HEK293 (cell line): ENCODE data around the gene GPR155.

Source experiments
- YY1 ChIP-seq: fragments of 450-650 bp; formaldehyde crosslinking; IDR thresholded peaks from 2 replicates; pipeline ENCODE4 v1.5.1; 2018; ENCODE audit warnings: missing biosample characterization, missing genetic modification characterization
- ZFP41 ChIP-seq: fragments of 450-650 bp; formaldehyde crosslinking; IDR thresholded peaks from 2 replicates; pipeline ENCODE4 v1.5.1; 2016; ENCODE audit warnings: missing biosample characterization, missing genetic modification characterization, borderline replicate concordance
- ZNF211 ChIP-seq: fragments of 450-650 bp; formaldehyde crosslinking; IDR thresholded peaks from 2 replicates; pipeline ENCODE4 v1.5.1; 2016; ENCODE audit warnings: low read depth, missing biosample characterization, missing genetic modification characterization
- ZNF274 ChIP-seq, 2 experiments: fragments of 200-500 bp in 1 of 2; fragments of 450-650 bp in 1 of 2; sonication (Bioruptor generic) in 1 of 2; formaldehyde crosslinking in 1 of 2; IDR thresholded peaks; 2 replicates each; pipeline versions ENCODE4 v1.5.1 to v1.6.1; 2014 to 2016; ENCODE audit warnings: borderline replicate concordance in 1 of 2, inconsistent platforms in 1 of 2, low read length in 1 of 2, missing biosample characterization in 1 of 2, missing genetic modification characterization in 1 of 2
- ZNF350 ChIP-seq: fragments of 450-650 bp; formaldehyde crosslinking; IDR thresholded peaks from 2 replicates; pipeline ENCODE4 v1.5.0; 2017; ENCODE audit warnings: missing biosample characterization, mild to moderate bottlenecking, missing genetic modification characterization
- ZNF423 ChIP-seq: fragments of 450-650 bp; formaldehyde crosslinking; IDR thresholded peaks from 2 replicates; pipeline ENCODE4 v1.5.1; 2016; ENCODE audit warnings: missing biosample characterization, missing genetic modification characterization
- ZNF544 ChIP-seq: fragments of 450-650 bp; formaldehyde crosslinking; IDR thresholded peaks from 2 replicates; pipeline ENCODE4 v1.5.0; 2017; ENCODE audit warnings: missing biosample characterization, missing genetic modification characterization
- TF ChIP-seq, protein P1 (sequence below): fragments of 450-650 bp; formaldehyde crosslinking; IDR thresholded peaks from 2 replicates; pipeline ENCODE4 v1.5.1; 2016; ENCODE audit warnings: missing biosample characterization, missing genetic modification characterization
- TF ChIP-seq, protein P2 (sequence below): fragments of 450-650 bp; formaldehyde crosslinking; IDR thresholded peaks from 2 replicates; pipeline ENCODE4 v1.5.1; 2016; ENCODE audit warnings: missing biosample characterization, missing genetic modification characterization
- TF ChIP-seq, protein P3 (sequence below): fragments of 450-650 bp; formaldehyde crosslinking; IDR thresholded peaks from 2 replicates; pipeline ENCODE4 v1.5.1; 2016; ENCODE audit warnings: missing biosample characterization, missing genetic modification characterization
- TF ChIP-seq, protein P4 (sequence below): fragments of 450-650 bp; formaldehyde crosslinking; IDR thresholded peaks from 2 replicates; pipeline ENCODE4 v1.5.1; 2017; ENCODE audit warnings: missing biosample characterization, missing genetic modification characterization
- TF ChIP-seq, protein P5 (sequence below): fragments of 450-650 bp; formaldehyde crosslinking; conservative IDR thresholded peaks from 2 replicates; pipeline ENCODE4 v1.5.1; 2016; ENCODE audit warnings: low read depth, missing biosample characterization, missing genetic modification characterization
- TF ChIP-seq, protein P6 (sequence below): fragments of 450-650 bp; formaldehyde crosslinking; IDR thresholded peaks from 2 replicates; pipeline ENCODE4 v1.5.1; 2016; ENCODE audit warnings: missing biosample characterization, missing genetic modification characterization

DNA sequence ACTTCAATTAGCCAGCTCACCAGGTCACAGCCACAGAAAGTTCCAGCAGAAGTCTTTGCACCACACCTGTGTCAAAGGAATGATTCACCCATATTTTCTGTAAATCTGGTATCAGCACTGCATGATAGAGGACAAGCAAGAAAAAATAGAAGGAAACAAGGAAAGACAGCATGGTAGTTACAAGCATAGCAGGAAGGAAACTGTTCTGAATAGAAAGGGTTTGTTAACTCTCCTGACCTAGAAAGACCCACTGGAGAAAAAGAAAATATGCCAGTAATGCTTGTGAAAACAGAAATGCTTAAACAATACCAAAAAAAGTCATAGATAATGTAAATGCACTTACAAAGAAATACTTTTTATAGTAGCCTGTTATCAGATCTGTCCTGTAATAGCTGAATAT, 50.5 kb downstream of the GPR155 start:
- TF ChIP-seq, protein P1, sequence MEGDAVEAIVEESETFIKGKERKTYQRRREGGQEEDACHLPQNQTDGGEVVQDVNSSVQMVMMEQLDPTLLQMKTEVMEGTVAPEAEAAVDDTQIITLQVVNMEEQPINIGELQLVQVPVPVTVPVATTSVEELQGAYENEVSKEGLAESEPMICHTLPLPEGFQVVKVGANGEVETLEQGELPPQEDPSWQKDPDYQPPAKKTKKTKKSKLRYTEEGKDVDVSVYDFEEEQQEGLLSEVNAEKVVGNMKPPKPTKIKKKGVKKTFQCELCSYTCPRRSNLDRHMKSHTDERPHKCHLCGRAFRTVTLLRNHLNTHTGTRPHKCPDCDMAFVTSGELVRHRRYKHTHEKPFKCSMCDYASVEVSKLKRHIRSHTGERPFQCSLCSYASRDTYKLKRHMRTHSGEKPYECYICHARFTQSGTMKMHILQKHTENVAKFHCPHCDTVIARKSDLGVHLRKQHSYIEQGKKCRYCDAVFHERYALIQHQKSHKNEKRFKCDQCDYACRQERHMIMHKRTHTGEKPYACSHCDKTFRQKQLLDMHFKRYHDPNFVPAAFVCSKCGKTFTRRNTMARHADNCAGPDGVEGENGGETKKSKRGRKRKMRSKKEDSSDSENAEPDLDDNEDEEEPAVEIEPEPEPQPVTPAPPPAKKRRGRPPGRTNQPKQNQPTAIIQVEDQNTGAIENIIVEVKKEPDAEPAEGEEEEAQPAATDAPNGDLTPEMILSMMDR = no peak
- TF ChIP-seq ZNF211 (no peak), ZNF544 (tag by site-specific recombination) (no peak), ZNF274 (IDR thresholded peaks at IDR 0.05; ENCODE audit: low read length) (no peak), ZNF274 (tag by site-specific recombination; IDR thresholded peaks at IDR 0.05; ENCODE audit: borderline replicate concordance) (no peak), ZNF350 (tag by site-specific recombination) (no peak), ZNF423 (tag by site-specific recombination) (no peak), YY1 (tag by site-specific recombination) (no peak), ZFP41 (tag by site-specific recombination) (no peak)
- TF ChIP-seq, protein P2, sequence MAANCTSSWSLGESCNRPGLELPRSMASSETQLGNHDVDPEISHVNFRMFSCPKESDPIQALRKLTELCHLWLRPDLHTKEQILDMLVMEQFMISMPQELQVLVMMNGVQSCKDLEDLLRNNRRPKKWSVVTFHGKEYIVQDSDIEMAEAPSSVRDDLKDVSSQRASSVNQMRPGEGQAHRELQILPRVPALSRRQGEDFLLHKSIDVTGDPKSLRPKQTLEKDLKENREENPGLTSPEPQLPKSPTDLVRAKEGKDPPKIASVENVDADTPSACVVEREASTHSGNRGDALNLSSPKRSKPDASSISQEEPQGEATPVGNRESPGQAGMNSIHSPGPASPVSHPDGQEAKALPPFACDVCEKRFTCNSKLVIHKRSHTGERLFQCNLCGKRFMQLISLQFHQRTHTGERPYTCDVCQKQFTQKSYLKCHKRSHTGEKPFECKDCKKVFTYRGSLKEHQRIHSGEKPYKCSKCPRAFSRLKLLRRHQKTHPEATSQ (tag by site-specific recombination) = no peak
- TF ChIP-seq, protein P3, sequence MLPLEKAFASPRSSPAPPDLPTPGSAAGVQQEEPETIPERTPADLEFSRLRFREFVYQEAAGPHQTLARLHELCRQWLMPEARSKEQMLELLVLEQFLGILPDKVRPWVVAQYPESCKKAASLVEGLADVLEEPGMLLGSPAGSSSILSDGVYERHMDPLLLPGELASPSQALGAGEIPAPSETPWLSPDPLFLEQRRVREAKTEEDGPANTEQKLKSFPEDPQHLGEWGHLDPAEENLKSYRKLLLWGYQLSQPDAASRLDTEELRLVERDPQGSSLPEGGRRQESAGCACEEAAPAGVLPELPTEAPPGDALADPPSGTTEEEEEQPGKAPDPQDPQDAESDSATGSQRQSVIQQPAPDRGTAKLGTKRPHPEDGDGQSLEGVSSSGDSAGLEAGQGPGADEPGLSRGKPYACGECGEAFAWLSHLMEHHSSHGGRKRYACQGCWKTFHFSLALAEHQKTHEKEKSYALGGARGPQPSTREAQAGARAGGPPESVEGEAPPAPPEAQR (tag by site-specific recombination) = no peak
- TF ChIP-seq, protein P4, sequence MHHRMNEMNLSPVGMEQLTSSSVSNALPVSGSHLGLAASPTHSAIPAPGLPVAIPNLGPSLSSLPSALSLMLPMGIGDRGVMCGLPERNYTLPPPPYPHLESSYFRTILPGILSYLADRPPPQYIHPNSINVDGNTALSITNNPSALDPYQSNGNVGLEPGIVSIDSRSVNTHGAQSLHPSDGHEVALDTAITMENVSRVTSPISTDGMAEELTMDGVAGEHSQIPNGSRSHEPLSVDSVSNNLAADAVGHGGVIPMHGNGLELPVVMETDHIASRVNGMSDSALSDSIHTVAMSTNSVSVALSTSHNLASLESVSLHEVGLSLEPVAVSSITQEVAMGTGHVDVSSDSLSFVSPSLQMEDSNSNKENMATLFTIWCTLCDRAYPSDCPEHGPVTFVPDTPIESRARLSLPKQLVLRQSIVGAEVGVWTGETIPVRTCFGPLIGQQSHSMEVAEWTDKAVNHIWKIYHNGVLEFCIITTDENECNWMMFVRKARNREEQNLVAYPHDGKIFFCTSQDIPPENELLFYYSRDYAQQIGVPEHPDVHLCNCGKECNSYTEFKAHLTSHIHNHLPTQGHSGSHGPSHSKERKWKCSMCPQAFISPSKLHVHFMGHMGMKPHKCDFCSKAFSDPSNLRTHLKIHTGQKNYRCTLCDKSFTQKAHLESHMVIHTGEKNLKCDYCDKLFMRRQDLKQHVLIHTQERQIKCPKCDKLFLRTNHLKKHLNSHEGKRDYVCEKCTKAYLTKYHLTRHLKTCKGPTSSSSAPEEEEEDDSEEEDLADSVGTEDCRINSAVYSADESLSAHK (tag by site-specific recombination) = no peak
- TF ChIP-seq, protein P5, sequence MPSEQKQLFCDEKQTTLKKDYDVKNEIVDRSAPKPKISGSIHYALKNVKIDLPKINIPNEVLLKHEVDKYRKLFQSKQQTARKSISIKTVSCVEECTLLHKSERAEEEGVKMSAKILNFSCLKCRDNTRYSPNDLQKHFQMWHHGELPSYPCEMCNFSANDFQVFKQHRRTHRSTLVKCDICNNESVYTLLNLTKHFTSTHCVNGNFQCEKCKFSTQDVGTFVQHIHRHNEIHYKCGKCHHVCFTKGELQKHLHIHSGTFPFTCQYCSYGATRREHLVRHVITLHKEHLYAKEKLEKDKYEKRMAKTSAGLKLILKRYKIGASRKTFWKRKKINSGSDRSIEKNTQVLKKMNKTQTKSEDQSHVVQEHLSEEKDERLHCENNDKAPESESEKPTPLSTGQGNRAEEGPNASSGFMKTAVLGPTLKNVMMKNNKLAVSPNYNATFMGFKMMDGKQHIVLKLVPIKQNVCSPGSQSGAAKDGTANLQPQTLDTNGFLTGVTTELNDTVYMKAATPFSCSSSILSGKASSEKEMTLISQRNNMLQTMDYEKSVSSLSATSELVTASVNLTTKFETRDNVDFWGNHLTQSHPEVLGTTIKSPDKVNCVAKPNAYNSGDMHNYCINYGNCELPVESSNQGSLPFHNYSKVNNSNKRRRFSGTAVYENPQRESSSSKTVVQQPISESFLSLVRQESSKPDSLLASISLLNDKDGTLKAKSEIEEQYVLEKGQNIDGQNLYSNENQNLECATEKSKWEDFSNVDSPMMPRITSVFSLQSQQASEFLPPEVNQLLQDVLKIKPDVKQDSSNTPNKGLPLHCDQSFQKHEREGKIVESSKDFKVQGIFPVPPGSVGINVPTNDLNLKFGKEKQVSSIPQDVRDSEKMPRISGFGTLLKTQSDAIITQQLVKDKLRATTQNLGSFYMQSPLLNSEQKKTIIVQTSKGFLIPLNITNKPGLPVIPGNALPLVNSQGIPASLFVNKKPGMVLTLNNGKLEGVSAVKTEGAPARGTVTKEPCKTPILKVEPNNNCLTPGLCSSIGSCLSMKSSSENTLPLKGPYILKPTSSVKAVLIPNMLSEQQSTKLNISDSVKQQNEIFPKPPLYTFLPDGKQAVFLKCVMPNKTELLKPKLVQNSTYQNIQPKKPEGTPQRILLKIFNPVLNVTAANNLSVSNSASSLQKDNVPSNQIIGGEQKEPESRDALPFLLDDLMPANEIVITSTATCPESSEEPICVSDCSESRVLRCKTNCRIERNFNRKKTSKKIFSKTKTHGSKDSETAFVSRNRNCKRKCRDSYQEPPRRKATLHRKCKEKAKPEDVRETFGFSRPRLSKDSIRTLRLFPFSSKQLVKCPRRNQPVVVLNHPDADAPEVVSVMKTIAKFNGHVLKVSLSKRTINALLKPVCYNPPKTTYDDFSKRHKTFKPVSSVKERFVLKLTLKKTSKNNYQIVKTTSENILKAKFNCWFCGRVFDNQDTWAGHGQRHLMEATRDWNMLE (tag by site-specific recombination) = no peak
- TF ChIP-seq, protein P6, sequence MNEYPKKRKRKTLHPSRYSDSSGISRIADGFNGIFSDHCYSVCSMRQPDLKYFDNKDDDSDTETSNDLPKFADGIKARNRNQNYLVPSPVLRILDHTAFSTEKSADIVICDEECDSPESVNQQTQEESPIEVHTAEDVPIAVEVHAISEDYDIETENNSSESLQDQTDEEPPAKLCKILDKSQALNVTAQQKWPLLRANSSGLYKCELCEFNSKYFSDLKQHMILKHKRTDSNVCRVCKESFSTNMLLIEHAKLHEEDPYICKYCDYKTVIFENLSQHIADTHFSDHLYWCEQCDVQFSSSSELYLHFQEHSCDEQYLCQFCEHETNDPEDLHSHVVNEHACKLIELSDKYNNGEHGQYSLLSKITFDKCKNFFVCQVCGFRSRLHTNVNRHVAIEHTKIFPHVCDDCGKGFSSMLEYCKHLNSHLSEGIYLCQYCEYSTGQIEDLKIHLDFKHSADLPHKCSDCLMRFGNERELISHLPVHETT = no peak
